Measurements from ENCODE around the gene CETP.
"Not testable (repeated sequence)": the region's sequence is repeated elsewhere in the genome, so short reads cannot be mapped to it uniquely, and the experiment has no call there.

The CETP gene

GRCh38 chr16:56960681-56961281, 969 bp upstream of the CETP start:
- DNase-seq (ENCODE audit: low read depth): no peak

GRCh38 chr16:56961386-56961785, 364 bp upstream of the CETP start:
- no peak for DNase-seq (ENCODE audit: low read depth)

GRCh38 chr16:56964243-56965148, 2.7 kb downstream of the CETP start:
- peak; percentile 78 for DNase-seq (ENCODE audit: low read depth)

GRCh38 chr16:56965149-56966092, 3.7 kb downstream of the CETP start:
- DNase-seq (ENCODE audit: low read depth): no peak

- DNase-seq (ENCODE audit: low read depth): no peak
These were observed 4.3 kb downstream of the CETP start for GRCh38 chr16:56966093-56966475.

- no peak for DNase-seq (ENCODE audit: low read depth)
These were observed 6.0 kb downstream of the CETP start for GRCh38 chr16:56967733-56968132.

GRCh38 chr16:56969769-56970168, 8.0 kb downstream of the CETP start:
- DNase-seq (ENCODE audit: low read depth): no peak

GRCh38 chr16:56970934-56971767, 9.4 kb downstream of the CETP start:
- no peak for DNase-seq (ENCODE audit: low read depth)

GRCh38 chr16:56971768-56972043, 10.0 kb downstream of the CETP start:
- DNase-seq (ENCODE audit: low read depth): no peak

GRCh38 chr16:56972403-56973293, 10.9 kb downstream of the CETP start:
- no peak for DNase-seq (ENCODE audit: low read depth)

GRCh38 chr16:56973294-56973689, 11.5 kb downstream of the CETP start:
- no peak for DNase-seq (ENCODE audit: low read depth)

GRCh38 chr16:56973899-56974298, 12.1 kb downstream of the CETP start:
- DNase-seq (ENCODE audit: low read depth): not testable (repeated sequence)

- no peak for DNase-seq (ENCODE audit: low read depth)
These were observed 13.0 kb downstream of the CETP start for GRCh38 chr16:56974549-56975300.

- DNase-seq (ENCODE audit: low read depth): no peak
These were observed 14.0 kb downstream of the CETP start for GRCh38 chr16:56975714-56976113.

GRCh38 chr16:56977216-56977615, 15.5 kb downstream of the CETP start:
- DNase-seq (ENCODE audit: low read depth): no peak

- no peak for DNase-seq (ENCODE audit: low read depth)
These were observed 16.2 kb downstream of the CETP start for GRCh38 chr16:56977823-56978430.

GRCh38 chr16:56980201-56980535, 18.4 kb downstream of the CETP start:
- no peak for DNase-seq (ENCODE audit: low read depth)

GRCh38 chr16:56980792-56981724, 19.3 kb downstream of the CETP start:
- no peak for DNase-seq (ENCODE audit: low read depth)

Data from stromal cell of bone marrow (primary cell).